HG03432 (cell line): Measurements from ENCODE around the gene KRT12.

ENCODE experiments used
- ATAC-seq: cut with Tn5 transposase; IDR thresholded peaks from one replicate; pipeline ENCODE4 v1.9.1; 2021; ENCODE audit warnings: mild to moderate bottlenecking, moderate library complexity; ENCODE audit not compliant: unreplicated experiment

The KRT12 gene

DNA sequence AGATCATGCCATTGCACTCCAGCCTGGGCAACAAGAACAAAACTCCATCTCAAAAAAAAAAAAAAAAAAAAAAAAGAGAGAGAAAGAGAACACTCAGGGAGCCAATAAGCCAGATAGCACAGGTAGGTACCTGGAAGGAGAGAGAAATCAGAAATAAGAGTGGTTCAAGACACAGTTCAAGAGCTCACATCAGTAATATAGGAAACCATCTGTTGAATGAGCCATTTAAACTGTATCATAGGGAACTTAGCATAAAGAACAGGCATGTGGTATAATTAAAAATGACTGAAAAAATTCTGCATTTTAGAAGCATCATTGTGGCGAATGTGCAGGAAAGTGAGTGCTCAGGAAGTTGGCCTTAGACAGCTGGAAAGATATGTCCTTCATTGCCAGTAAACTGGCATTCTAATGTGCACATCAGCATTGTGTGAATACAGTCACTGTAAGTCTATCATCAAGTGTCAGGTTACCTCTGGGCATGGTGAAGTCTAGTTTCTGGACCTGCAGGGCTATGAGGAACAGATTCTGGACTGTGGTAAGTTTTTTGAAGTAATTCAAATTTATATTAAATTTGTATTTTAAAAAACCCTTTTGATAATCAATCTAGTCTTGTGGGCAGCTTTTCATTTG is 20.4 kb downstream of the KRT12 start:
- ATAC-seq, result no peak

DNA sequence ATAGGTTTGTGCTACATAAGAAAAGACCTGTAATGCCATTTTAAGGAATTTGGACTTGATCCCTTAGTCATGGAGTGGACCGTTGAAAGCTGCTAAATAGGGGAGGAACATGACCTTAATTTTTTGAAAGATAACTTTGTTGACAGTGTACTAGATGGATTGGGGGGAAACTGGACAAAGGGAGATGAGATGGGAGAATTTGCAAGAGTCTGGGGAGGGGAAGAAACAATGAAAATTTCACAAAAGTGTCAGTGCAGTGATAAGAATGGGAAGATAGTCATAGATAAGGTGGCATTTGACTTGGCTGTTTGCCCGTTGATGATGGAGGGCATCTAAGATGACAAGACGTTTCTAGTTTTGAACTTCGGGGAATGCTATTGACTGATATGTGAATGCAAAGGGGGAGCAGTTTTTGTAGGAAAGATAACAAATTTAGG is 22.3 kb downstream of the KRT12 start:
- no peak for ATAC-seq

DNA sequence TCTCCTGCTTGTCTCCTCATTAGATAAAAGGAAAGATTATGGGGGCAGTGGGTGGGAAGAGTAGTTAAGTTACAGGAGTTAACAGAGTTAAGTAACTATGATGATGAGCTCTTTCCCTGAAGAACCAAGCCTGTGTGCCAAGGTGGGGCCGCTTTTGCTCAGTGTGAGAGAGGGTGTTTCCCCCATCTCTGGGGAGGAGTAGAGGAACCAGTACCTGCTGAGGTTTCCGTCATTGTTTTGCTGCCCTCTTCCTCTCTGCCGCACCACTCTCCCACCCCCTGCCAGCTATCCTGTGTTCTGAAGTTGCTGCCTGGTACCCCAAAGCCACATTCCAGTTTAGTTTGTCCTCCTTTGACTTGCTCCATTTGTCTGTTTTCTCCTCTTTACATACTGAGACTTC is 23.8 kb downstream of the KRT12 start:
- no peak for ATAC-seq

DNA sequence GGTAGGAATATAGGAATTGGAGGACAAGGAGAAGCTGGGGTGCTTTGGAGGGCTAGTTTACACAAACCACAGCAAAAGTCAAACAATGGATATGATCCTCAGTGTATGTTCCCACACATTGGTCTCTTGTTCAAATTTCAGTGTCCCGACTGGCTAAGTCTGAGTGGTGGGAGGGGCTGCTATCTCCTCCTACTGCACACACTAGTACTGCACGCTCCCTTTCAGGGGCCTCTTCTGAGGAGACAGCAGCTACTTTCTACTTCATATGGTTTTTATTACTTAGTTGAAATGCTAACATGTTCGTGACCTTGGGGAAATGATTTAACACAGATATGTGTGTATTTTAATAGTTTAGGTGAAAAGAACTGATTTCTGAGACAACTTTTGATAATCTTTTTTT is 25.8 kb downstream of the KRT12 start:
- no peak for ATAC-seq

DNA sequence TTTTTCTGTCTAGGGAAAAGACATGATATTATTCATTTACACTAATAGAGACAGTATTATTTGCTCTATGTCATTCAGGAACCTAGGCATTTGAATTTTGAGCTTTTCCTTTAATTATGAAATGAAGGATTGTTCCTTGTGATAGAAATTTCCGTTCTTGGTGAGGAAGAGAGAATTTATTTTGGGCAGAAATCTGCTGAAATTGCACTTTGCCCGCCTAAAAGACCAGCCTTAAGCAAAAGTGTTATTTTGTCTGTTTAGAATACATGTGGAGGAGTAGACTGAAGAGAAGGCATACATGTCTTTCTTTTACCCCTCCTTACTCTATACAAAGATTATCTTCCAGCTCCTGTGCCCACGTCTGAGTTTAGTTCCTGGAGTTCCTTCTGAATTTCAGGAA is 27.8 kb downstream of the KRT12 start:
- no peak for ATAC-seq

DNA sequence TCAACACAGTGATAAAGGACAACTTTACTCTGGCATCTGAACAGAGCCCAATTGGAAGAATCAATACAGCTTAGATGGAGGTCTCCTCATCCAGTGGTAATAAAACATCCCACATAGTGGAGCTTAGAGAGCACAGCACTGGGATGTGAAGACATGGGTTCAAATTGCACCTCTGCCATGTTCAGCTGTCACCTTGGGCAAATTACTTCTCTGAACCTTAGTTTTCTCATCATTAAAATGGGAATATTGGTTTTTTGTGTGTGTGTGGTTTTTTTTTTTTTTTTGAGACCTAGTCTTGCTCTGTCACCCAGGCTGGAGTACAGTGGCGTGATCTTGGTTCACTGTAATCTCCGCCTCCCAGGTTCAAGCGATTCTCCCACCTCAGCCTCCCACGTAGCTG is 31.0 kb downstream of the KRT12 start:
- ATAC-seq, result no peak

DNA sequence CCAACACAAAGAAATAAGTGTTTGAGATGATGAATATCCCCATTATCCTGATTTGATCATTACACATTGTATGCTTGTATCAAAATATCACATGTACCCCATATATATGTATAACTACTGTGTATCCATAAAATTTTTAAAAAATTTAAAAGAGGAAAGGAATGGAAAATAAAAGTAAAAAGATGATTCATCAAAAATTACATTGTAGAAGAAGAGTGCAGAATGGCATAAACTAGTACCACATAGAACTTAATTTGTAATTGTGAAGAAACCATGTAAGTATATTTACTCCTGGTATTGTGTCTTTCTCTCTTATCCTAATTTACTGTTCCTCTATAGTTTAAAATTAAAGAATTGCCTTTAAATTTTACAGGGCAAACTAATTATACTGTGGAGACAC is 33.1 kb downstream of the KRT12 start:
- no peak for ATAC-seq

DNA sequence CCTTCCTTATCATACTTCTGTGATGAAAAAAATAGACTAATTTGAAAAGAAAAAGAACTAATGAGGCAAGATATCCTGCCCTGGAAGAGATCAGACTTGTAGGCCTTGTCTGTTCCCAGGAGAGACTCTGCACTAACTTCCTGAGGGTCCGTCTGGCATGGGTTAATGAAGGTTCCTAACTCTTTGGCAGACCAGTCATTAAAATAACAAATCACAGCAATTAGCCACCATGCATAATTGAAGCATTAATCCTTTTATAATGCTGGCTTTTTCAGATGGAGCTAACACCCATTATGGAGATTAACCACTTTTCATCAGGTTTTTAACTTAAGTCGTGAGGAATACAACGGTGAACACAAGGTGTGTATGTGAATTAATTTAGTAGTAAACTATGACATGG is 34.2 kb downstream of the KRT12 start:
- ATAC-seq, result no peak

DNA sequence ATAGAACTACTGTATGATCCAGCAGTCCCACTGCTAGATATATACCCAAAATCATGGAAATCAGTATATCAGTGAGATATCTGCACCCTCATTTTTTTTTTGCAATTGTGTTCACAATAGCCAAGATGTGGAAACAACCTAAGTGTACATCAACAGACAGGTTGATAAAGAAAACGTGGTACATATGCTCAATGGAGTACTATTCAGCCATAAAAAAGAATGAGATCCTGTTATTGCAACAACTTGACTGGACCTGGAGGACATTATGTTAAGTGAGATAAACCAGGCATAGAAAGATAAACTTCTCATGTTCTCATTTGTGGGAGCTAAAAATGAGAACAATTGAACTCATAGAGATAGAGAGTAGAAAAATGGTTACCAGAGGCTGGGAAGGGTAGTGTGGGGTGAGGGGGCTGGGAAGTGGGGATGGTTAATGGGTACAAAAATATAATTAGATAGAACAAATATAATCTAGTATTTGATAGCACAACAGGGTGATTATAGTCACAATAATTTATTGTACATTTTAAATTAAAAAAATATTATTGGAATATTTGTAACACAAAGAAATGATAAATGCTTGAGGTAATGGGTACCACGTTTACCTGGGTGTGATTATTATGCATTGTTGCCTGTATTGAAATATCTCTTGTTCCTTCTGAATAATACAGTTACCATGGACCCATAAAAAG is 36.8 kb downstream of the KRT12 start:
- no peak for ATAC-seq

DNA sequence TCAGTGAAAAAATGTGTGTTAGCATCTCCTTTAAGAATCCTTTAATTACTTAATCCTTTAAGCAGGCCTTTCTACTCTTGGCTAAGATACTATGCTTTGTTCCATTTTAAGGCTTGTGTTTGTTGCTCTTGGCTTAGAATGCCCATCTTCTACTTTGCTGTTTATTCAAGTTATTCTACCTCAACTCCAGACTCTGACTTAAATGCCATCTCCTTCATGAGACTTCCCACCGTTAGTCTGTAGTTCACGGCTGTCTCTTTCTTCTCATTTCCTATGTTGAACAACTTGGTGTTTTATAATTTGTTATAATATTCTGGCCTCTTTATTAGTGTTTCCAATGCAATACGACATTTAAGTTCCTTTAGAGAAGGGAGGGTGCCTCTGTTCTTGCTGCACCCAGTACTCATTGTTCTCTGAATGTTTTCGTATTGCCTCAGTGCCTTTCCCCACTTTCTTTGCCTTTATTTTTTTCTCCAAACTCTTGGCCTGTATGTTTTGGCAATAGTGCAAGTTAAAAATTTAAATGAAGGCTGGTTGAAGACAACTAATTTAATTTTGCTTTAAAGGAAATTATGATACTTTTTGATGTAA is 38.5 kb downstream of the KRT12 start:
- ATAC-seq, result no peak

DNA sequence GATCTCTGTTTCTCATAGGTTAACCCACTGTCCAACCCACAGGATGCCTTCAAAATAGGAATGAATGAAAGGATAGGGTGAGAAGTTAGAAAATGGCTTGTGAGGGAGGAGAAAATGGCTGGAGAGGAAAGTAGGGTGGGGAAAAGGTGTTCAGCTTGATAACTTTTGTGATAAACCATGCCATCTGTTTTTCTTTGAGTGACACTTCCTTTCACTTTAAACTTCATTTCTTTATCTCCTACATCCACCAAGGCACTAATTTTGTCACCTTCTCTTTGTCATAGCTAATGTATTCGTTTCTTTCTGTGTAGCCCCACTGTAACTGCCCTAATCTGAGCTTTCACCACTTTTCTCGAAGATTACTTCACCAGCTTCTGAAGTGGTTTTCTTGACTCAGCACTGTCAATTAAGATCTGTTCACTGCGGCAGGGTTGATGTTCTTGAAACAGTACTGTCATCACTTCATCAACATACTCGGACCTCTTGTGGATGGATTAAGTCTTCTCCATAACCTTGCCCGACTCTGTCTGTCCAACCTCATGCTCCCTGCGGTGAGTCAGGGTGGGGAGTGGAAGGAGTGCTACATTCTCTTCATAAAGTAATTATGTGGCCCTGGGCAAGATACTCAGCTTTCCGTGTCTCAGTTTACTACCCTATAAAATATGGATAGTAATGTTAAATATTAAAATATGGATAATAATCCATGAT is 39.1 kb downstream of the KRT12 start:
- ATAC-seq, result no peak

DNA sequence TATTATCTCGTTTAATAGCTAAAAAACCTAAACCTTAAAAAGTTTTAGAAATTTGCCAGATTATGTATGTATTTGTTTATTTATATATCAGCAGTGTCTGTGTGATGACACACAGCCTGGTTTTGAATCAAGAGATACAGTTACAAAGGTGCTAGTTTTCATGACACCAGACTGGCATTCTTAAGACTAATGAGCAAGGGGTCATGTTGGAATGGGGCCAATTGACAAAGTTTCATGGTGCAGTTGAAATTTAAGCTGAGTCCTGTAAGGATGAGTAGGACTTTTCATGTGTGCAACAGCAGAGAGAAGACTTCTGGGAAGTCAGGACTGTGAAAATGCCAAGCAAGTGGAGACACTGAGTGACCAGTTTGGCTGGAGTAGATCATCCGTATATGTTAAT is 41.4 kb downstream of the KRT12 start:
- no peak for ATAC-seq

DNA sequence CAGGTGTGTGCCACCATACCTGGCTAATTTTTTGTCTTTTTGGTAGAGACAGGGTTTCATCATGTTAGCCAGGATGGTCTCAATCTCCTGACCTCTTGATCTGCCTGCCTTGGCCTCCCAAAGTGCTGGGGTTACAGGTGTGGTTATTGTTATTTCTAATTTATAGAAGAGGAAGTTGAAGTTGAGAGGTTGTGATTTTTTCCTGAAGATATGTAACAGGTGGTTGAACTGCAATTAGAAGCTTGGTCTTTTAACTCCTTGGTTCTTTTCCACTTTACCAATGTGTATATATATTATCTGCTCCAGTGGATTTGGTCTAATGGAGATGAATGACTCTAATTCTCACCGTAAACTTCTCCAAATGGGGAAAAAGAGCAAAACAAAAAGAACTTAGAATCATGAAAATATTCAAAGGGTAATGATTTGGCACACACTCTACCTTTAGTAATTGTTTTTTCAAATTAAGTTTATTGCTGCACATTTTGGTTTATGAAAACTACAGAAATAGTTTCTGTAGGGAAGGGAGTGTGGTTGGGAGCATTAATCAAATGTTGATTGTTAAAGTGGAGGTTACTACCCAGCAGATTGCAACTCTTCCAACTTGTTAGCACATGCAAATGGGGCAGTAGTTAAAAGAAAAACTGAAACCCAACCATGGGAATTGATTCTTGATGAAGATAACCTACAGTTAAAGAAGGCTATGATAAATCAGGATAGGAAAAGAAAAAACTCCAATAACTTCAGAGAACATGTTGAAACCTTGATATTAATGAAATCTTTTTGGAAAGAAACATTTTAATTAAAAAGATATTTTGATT is 42.8 kb downstream of the KRT12 start:
- no peak for ATAC-seq

DNA sequence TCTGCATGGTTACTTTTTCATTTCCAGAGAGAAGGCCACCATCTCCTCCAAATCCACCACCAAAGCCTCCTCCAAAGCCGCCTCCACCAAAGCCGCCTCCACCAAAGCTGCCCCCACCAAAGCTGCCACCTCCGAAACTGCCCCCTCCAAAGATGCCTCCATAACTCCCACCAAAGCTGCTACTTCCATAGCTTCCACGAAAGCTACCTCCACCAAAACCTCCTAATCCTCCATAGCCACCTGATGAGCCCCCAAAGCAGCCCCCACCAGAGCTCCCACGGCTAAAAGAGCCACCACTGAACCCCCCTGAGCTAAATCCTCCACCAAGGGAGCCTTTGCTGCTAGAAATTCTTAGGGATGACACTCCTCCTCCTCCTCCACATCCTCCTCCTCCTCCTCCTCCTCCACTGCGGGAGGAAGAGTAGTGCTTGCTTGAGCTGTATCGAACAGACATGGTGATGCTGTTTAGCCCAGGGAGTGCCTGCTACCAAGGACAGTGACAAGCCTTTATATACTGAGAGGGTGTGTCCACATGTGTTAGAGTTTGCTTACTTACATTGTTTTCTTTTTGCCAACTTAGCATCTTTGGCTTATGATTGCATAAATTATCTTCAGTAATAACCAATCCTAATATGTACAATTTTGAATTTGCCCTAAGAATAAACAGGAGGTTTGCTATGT is 44.8 kb downstream of the KRT12 start, which contains the start of gene KRT10:
Gene KRT10, minus strand, starts transcription at position 483 of the 681 bp plus-strand sequence. Its CDS starts 29 bp downstream, at position 454.
- no peak for ATAC-seq

DNA sequence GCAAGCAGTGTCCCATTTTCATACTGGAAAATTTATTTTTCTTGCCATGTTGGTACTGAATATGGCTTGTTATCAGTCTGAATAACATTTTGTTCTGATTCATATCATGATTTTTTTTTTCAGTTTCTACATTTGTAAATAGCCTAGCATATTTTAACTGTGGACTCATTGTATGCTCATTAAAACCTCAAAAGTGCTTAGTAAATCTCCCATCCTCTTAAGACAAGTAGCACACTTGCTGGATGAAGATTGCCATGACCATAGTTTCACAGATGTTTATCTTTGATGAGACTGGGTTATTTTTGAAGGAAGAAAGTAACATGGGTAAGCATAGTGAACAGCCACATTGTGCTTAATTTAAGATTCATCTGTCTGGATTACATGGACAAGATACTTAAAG is 45.5 kb downstream of the KRT12 start:
- ATAC-seq, result no peak

DNA sequence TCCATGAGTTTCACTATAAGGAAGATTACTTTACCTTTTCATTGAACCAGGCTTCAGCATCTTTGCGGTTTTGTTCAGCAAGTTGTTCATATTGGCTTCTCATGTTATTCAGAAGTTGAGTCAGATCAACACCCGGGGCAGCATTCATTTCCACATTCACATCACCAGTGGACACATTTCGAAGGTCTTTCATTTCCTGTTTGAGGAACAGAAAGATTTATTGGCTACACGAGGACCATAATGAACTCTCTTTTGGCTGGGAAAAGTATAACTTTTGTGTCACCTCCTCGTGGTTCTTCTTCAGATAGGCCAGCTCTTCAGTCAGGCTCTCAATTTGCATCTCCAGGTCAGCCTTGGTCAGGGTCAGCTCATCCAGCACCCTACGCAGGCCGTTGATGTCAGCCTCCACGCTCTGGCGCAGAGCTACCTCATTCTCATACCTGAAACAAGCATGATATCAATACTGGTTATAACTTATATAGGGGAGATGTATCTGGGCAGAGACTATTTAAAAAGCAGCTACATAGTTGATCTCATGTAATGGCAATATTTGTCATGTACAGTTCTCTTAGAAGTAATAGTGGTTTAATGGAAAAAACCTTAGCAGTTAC is 46.7 kb downstream of the KRT12 start:
- no peak for ATAC-seq

DNA sequence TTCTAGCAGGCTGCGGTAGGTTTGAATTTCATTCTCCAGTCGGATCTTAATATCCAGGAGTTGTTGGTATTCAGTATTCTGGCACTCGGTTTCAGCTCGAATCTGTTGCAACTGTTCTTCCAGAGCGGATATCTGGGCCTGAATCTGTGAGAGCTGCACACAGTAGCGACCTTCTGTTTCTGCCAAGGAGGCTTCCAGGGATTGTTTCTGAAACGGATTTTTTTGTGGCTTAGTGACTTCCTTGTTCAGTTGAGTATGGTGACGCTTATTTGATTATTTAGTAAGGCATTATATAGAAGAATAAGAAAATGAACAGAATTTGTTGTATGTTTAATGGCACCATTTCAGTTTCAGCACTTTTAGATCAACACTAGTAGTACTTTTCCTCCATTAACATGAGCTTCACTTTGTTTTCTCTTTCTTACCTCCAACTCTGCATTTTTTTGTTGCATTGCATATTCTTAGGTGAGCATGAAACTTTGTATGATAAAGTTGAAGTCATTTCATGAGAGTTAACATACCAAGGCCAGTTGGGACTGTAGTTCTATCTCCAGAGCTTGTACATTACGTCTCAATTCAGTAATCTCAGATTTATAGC is 47.4 kb downstream of the KRT12 start:
- ATAC-seq, result no peak

DNA sequence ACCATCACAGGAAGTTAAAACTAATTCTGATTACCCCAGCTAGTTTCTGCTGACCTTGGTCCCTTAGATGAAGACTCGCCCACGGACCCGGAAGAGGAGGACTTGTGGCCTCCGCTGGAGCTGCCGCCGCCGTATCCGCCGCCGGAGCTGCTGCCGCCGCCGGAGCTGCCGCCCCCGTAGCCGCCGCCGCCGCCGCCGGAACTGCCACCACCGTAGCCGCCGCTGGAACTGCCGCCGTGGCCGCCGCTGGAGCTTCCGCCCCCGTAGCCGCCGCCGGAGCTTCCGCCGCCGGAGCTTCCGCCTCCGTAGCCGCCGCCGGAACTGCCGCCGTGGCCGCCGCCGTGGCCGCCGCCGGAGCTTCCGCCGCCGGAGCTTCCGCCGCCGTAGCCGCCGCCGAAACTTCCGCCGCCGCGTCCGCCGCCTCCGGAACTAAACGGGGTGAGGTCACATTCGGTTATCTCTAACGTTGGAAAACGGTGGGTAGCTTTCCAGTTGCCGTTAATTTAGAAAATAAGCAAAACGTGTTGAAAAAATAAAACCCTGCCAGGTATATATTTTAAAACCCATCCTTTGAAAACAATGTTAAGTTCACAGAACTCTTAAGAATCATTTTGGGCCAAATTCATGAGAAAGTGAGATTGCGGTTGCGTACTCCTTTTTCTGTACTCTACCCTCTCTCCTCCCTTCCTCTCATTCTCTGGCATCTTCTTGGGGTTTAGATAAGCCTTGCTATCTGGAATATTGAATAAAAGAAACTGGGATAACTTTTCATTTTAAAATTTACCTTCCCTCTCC is 48.1 kb downstream of the KRT12 start:
- peak; percentile 85 for ATAC-seq

DNA sequence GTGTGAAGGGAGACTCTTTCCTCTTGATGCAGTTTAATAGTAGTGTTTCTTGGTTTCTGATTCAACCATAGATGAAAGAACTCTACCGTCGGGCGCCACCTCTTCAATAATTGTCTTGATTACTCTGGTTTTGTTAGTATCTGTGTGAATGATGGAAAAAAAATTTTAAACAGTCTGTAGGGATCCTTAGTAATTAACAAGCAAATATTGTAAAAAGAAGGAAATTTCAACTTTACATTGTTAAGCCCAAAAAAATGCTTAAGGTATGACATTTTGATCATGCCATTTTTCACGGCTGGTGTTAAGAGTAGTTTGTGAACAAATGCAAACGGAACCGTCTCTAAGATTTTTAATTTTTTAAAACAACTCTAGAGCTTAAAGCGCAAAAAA is 48.7 kb downstream of the KRT12 start:
- no peak for ATAC-seq
